NOMO-1 treated with dmso at 0.1 percent for 144 hours (cell line): ENCODE measurements around the gene KRTAP5-10.
"Not testable (repeated sequence)": the region's sequence is repeated elsewhere in the genome, so short reads cannot be mapped to it uniquely, and the experiment has no call there.

Experiments used
- DNase-seq: peaks from one replicate; lab custom pipeline; 2025; ENCODE audit not compliant: unreplicated experiment; lab: John Stamatoyannopoulos, UW

Gene KRTAP5-10

DNA sequence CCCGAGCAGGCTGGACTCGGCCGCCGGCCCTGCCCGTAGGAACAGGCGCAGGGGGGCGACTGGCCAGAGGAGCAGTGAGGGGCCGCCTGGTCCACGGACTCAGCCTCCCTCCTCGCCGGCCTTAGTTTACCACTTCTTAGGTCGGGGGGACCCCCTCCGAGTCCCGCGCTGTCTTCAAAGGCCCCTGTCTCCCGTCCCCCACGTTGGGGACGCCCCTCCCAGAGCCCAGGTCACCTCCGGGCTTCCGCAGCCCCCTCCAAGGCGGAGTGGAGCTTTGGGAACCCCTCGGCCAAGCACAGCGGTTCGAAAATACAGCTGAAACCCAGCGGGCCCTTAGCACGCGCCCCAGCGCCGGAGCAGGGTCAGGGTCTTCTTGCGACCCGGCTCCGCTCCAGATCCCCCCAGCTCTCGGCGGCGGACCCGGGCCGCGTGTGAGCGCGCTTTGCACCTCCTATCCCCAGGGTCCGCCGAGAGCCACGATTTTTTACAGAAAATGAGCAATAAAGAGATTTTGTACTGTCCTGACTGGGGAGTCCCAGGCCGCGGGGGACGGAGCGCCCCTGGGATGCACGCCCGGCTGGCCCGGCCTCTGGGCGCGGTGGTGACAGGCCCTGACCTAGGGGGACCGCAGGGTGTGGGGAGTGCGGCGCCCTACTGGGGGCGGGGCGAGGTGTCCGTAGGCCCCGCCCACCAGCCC, 42.3 kb downstream of the KRTAP5-10 start:
- not testable (repeated sequence) for DNase-seq

DNA sequence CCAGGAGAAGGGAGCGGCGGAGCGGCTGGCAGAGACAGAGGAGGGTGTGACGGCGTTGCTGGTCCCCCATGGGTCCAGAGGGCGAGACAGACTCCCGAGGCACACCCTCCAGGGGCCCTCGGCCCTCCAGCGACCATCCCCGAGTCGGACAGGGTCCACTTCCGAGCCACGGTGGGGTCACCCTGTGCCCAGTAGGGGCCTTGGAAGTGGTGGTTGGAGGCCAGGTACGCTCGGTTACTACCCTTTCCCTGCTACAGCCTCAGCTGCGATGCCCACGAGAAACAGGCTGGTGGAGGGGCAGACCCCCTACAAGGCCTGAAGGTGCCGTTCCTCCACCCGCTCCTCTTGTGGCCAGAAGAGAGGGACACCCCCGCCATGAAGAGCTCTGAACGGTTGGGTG, 42.9 kb downstream of the KRTAP5-10 start:
- DNase-seq = not testable (repeated sequence)

DNA sequence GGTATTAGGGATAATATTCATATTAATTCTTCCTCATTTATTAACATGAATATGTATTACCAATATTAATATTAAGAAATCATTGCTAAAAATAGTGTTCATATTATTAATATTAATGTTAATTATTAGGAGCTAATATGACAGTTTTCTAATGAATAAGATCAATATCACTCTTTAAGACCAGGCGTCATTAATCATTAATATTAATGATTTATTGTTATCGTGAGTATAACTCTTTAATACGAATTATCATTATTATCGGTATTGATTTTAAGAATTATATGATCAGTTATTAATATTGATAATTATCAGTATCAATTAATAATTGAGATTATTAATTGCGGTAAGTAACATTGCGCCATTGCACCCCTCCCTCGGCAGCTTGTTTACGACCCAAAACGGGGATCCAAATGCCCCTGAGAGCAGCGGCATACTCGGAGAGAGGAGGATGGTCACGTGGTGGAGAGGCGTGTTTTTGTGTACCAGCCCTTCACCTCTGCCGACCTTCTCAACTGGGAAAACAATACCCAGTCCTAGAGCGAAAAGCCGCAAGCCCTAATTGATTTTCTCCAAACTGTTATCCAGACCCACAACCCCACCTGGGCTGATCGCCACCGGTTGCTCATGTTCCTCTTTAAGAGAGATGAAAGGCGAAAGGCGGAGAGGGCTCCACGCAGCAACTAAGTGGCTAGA, 46.0 kb downstream of the KRTAP5-10 start:
- not testable (repeated sequence) for DNase-seq

DNA sequence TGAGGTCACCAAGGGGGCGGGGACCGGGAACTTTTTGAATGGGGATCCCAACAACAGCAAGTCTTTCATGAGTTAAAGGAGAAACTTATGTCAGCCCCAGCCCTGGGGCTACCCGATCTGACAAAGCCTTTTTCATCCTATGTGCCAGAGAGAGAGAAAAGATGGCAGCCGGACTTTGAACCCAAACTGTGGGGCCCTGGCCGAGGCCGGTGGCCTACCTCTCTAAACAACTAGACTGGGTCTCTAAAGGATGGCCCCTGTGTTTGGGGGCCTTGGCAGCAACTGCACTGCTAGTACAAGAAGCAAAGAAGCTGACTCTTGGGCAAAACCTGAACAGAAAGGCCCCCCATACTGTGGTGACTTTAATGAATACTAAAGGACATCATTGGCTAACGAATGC, 48.6 kb downstream of the KRTAP5-10 start:
- not testable (repeated sequence) for DNase-seq

DNA sequence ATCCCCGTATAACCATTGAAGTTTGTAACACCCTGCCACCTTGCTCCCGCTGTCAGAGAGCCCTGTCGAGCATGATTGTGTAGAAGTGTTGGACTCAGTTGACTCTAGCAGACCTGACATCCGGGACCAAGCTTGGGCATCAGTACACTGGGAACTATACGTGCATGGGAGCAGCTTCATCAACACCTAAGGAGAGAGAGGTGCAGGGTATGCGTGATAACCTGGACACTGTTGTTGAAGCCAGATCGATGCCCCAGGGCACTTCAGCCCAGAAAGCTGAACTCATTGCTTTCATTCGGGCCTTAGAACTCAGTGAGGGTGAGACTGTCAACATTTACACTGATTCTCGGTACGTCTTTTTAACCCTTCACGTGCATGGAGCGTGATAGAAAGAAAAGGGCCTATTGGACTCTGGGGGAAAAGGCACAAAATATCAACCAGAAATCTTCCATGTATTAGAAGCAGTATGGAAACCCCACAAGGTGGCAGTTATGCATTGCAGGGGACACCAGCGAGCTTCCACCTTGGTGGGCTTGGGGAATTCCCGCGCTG, 49.1 kb downstream of the KRTAP5-10 start:
- not testable (repeated sequence) for DNase-seq

DNA sequence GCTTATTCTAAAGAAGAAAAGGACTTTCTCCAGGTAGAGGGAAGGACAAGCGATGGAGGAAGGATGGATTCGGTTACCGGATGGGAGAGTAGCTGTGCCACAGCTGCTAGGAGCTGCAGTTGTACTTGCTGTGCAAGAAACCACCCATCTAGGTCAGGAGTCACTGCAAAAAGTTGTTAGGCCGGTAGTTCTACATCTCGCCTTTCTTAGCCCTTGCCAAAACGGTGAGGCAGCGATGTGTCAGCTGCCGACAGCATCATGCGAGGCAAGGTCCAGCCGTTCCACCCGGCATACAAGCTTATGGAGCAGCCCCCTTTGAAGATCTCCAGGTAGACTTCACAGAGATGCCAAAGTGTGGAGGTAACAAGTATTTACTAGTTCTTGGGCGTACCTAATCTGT, 49.6 kb downstream of the KRTAP5-10 start:
- not testable (repeated sequence) for DNase-seq
